GM19438 (cell line): Measurements from ENCODE around the gene TMEM259.

Experiments used
- ATAC-seq: cut with Tn5 transposase; IDR thresholded peaks from one replicate; pipeline ENCODE4 v1.9.1; 2021; ENCODE audit warnings: low read depth; ENCODE audit not compliant: unreplicated experiment

Gene TMEM259

DNA sequence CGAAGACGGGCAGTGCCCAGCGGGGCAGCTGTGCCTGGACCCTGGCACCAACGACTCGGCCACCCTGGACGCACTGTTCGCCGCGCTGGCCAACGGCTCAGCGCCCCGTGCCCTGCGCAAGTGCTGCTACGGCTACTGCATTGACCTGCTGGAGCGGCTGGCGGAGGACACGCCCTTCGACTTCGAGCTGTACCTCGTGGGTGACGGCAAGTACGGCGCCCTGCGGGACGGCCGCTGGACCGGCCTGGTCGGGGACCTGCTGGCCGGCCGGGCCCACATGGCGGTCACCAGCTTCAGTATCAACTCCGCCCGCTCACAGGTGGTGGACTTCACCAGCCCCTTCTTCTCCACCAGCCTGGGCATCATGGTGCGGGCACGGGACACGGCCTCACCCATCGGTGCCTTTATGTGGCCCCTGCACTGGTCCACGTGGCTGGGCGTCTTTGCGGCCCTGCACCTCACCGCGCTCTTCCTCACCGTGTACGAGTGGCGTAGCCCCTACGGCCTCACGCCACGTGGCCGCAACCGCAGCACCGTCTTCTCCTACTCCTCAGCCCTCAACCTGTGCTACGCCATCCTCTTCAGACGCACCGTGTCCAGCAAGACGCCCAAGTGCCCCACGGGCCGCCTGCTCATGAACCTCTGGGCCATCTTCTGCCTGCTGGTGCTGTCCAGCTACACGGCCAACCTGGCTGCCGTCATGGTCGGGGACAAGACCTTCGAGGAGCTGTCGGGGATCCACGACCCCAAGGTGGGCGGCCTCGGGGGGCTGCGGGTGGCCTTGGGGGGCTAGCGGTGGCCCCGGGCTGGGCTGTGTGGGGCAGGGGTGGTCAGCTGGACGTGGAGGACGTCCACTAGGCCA is 15.9 kb downstream of the TMEM259 start:
- ATAC-seq = no peak

GRCh38 chr19:1004204-1004802 is 16.6 kb downstream of the TMEM259 start:
- no peak for ATAC-seq

- ATAC-seq = no peak
These were observed 17.6 kb downstream of the TMEM259 start for GRCh38 chr19:1003283-1003682.

DNA sequence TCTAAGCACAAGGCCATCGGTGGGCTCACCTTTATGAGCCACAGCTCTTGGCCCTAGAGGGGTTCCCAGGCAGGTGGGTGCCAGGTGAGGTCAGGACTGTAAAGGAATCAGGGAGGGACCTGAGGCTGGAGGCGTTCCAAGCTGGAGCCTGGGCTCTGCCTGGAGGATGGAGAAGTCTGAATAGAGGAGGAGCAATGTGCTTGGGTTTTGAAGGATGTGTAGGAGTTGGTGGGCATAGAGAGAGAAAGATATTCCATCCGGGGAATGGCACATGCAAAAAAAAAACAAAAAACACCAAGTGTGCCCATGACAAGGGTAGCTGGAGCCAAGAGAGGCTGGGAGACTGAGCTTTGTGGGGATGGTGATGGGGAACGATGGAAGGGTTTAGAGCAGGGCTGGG is 18.3 kb downstream of the TMEM259 start:
- no peak for ATAC-seq

GRCh38 chr19:1001538-1002166 is 19.3 kb downstream of the TMEM259 start:
- no peak for ATAC-seq

DNA sequence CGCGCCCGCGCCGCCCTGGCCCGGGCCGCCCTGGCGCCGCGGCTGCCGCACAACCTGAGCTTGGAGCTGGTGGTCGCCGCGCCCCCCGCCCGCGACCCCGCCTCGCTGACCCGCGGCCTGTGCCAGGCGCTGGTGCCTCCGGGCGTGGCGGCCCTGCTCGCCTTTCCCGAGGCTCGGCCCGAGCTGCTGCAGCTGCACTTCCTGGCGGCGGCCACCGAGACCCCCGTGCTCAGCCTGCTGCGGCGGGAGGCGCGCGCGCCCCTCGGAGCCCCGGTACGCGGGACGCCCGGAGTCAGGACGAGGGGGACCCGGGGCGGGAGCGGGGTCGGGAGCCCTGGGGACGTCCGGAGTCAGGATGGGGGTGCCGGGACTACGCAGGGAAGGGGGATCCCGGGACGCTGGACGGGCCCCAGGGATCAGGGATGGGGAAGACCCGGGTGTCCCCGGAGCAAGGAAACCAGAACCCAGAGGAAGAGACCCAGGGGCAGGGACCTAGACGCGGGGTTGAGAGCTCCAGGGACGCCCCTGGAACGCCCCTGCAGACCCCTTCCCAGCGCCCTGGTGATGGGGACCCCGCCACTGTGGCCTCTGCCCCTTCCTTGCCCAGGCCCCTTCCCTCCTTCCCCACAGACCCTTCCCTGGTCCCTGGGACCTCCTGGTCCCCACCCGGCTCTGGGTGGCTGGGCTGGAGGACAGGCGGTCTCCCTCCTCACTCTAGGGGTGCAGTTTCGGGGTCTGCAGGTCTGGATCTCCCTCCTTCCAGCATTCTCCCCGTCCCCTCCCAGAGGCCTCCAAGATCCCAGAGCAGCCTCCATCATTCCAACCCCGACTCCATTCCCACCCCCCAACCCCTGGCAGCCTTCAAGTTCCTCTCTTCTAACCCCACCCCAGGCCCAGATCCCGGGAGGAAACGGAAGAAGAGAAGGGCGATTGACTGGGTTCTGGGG is 20.1 kb downstream of the TMEM259 start:
- ATAC-seq = no peak

GRCh38 chr19:1000095-1000494 is 20.8 kb downstream of the TMEM259 start, which contains the start of gene GRIN3B:
GRIN3B (plus strand) TSS chr19:1000419; CDS start chr19:1000438, 19 bp downstream.
- ATAC-seq = no peak

DNA sequence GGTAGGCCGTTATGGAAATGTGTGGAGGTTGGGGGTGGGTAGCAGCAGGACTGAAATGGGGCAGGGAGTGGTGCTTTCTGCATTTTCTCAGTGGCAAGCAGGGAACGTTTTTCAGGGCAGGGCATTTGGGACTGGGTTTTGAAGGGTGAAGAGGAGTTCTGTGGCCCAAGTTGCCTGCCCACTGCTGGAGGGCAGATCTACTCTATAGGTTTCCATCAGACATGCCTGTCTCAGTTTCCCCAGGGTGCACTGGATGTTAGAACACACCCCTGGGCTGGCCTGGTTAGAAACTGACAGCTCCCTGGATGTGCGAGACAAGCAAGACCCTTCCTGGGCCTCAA is 21.6 kb downstream of the TMEM259 start:
- no peak for ATAC-seq

GRCh38 chr19:998064-998463 is 22.9 kb downstream of the TMEM259 start:
- ATAC-seq = no peak

GRCh38 chr19:996051-996838 is 24.7 kb downstream of the TMEM259 start:
- no peak for ATAC-seq

DNA sequence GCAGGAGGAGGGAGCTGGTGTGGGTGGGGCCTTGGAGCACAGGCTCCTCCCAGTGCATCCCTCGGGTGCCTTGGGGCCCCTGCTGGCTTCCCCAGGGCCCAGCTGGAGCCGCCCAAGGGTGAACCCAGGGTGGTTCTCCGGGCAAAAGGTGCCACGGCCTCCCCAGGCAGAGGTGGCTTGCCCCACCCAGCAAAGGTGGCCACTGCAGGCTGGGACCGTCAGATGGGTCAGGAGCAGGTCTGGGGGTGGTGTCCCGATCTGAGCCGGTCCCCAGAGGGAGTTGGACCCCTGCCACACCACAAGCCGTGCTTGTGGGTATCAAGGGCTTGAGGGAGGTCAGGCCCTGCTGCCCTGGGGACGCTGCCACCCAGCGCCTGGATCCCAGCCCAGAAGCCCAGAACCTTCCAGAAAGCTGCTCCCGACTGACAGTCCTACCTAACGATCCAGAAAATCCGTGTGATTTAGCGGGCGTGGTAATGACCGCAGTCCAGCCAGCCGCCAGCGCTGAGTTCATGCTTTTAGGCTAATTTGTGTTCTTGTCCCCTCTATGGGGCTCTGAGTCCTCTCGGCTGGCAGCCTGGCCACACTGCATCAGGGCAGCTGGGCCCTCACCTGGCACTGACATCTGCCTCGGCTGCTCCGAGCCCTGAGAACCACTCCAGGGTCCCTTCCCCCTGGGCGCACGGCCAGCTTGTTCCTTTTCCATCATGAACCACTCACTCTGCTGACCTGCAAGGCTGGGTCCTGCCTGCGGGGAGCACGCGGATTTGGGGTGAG is 25.7 kb downstream of the TMEM259 start:
- no peak for ATAC-seq

DNA sequence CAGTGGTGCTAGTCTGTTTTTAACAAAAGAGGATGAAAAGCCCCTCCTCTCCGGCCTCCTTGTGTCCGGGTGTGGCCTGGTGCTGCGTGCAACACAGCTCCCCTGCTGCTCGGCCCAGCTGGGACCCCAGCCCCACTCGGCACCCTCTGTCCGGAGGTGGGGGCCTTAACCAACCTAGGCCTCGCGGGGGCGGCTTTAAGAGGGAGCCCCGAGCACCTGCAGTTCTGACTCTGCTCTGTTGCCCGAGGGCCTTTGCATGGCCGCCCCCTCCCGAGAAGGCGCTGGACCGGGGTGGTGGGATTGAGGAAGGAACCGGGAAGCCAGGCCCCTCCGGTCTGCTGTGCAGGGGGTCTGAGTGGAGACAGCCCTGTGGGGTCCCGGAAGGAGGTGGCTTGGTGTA is 26.4 kb downstream of the TMEM259 start:
- ATAC-seq = no peak

DNA sequence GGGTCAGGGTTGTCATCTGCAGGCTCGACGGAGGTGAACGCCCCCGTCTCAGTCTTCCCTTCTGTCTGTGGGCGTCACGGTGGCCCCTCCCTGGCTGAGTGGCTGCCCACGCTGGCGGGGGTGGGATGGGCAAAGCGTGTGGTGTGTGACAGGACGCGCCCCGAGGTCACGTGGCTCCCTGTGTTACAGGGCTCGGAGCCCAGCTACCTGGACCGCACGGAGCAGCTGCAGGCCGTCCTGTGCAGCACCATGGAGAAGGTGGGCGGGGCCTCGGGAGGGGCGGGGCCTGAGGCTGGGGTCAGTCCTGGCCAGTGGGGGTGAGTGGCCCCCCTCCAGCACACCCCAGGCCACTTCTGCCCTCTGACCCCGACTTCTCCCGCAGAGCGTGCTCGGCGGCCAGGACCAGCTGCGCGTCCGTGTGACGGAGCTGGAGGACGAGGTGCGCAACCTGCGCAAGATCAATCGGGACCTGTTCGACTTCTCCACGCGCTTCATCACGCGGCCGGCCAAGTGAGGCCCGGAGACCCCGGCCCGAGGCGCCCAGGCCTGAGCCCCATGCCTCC is 27.0 kb downstream of the TMEM259 start:
- no peak for ATAC-seq

DNA sequence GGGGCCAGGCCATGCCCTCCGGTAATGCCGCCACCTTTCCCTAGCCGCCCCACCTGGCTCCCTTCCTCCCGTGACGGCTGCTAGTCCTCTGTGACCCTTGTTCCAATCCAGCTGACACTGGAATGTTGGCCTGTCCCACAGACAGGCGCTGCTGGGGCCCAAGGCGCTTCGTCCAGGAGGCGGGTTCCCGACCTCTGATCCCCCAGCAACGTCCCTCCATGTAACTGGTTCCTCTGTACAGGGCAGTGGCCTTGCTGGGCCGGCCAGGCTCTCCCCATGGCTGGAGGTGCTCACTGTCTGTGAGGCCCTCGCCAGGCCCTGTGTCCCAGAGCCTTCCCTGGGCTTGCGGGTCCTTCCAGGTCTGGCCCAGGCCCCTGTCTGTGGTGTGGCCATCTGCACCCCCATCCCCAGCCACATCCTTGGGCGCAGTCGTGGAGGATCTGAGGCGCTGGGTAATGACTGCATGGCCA is 27.5 kb downstream of the TMEM259 start:
- no peak for ATAC-seq

GRCh38 chr19:992670-993055 is 28.3 kb downstream of the TMEM259 start:
- ATAC-seq = no peak

DNA sequence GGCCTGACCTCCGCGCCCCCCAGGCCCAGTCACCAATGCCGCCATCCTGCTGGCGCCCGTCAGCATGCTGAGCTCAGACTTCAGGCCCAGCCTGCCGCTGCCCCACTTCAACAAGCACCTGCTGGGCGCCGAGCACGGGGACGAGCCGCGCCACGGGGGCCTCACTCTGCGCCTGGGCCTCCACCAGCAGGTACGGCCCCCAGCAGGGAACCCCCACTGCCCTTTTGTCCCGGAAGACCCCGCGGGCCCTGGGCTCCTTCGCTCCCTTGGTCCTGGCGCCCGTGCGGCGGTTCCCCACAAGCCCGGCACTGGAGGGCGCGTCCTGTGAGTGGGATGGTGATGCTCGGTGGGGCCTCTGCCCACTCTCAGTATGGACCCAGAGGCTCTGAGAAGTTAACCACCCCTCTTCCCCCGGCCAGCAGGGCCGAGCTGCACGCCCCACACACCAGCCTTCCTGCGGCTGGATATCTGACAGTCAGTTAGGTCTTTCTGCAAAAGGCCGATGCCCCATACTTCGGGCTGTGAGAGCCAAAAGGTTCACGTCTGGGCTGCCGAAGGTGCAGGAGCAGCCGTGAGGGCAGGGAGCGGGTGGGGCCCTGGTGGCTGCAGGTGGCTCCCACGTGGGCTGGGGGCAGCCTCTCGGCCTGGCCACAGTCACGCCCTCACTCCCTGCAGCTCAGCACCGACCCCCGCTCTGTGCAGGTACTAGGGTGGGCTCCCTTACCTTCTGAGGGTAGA is 28.8 kb downstream of the TMEM259 start:
- no peak for ATAC-seq

GRCh38 chr19:991174-991931 is 29.6 kb downstream of the TMEM259 start:
- ATAC-seq = no peak
